ENCODE data around the gene SLC9A3.

SLC9A3 gene

DNA sequence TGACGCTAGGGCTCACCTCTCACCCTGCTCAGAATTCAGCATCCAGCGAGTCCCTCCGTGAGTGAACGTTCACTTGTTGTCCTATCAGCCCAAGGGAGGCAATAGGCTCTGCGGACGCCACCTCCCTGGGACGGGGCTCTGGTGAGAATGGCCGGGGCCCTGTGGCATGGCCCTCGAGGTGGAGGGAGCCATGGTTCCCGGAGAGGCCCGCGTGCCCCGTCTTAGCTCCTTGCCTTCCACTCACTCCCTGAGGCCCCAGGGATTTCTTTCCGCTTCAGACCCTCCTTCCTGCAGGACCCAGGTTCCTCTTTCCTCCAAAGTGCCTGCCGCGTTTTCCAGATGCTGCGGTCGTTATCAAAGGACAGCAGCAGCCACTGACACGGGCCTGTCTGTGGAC, 59.8 kb downstream of the SLC9A3 start:
- TF ChIP-seq CTCF (IDR thresholded peaks at IDR 0.05; ENCODE audit: low read depth, low read length, missing control alignments), result no peak
- in situ Hi-C loops (cut with HindIII; ENCODE audit: low sequenced_read_pairs), result no loop called here
- no peak overlapping the region for H3K4me3 ChIP-seq (ENCODE audit: low read depth, low read length)
- DNase-seq (ENCODE audit: low read depth), result no peak

DNA sequence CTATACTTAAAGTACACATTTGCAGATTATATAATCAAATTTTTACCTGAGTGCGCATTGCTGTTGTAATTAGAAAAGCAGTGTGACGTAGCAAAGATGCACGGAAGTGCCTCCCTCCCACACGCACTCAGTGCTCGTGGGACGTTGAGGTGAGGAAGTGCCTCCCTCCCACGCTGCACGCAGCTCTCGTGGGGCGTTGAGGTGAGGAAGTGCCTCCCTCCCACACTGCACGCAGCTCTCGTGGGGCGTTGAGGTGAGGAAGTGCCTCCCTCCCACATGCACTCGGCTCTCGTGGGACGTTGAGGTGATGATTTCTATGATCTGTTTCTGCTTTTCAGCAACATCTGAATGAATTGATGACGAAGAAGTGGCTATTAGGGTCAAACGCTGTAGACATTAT, 60.3 kb downstream of the SLC9A3 start:
- H3K4me3 ChIP-seq (ENCODE audit: low read depth, low read length), result no peak overlapping the region
- no peak for TF ChIP-seq CTCF (IDR thresholded peaks at IDR 0.05; ENCODE audit: low read depth, low read length, missing control alignments)
- DNase-seq (ENCODE audit: low read depth), result no peak
- in situ Hi-C loops (cut with HindIII; ENCODE audit: low sequenced_read_pairs), result no loop called here

DNA sequence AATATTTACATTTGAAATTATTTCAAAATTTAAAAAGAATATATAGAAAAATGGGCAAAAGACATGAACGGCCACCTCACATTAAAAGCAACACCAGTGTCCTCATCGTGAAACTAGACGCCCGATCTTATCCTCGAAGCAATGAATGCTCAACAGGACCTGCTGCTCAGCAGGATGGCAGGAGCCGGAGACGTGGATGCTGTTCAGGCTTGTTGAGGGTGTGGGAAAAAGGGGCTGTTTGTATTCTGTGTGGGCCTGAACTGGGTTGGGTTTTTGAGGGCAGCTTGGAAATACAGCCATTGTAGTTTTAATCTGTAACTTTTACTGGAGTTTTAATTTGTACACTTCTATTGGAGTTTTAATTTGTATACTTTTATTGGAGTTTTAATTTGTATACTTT, 60.9 kb downstream of the SLC9A3 start:
- no peak for TF ChIP-seq CTCF (IDR thresholded peaks at IDR 0.05; ENCODE audit: low read depth, low read length, missing control alignments)
- no peak overlapping the region for H3K4me3 ChIP-seq (ENCODE audit: low read depth, low read length)
- no peak for DNase-seq (ENCODE audit: low read depth)
- in situ Hi-C loops (cut with HindIII; ENCODE audit: low sequenced_read_pairs), result no loop called here

DNA sequence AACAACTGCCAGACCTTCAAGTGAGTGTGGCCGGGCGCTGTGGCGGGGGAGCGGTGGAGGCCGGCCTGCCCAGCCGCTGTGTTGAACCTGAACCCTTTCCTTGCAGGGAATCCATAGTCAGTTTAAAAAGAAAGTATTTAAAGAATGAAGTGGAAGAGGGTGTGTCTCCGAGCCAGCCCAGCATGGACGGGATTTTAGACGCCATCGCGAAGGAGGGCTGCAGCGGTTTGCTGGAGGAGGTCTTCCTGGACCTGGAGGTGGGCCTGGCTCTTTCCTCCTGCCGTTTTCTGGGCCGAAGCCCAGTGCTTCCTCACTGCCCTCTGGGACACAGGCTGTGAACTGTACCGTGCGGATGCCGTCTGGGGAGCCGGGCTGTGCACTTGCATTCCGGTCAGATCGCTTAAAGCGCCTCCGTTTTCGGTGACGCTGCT, 62.2 kb downstream of the SLC9A3 start:
- TF ChIP-seq CTCF (IDR thresholded peaks at IDR 0.05; ENCODE audit: low read depth, low read length, missing control alignments), result no peak
- DNase-seq (ENCODE audit: low read depth), result no peak
- in situ Hi-C loops (cut with HindIII; ENCODE audit: low sequenced_read_pairs), result no loop called here
- H3K4me3 ChIP-seq (ENCODE audit: low read depth, low read length), result no peak overlapping the region

GRCh38 chr5:460273-460625, 64.0 kb downstream of the SLC9A3 start:
- no peak for TF ChIP-seq CTCF (IDR thresholded peaks at IDR 0.05; ENCODE audit: low read depth, low read length, missing control alignments)
- DNase-seq (ENCODE audit: low read depth), result no peak
- H3K4me3 ChIP-seq (ENCODE audit: low read depth, low read length), result no peak overlapping the region
- in situ Hi-C loops (cut with HindIII; ENCODE audit: low sequenced_read_pairs), result no loop called here

- no peak overlapping the region for H3K4me3 ChIP-seq (ENCODE audit: low read depth, low read length)
- no peak for DNase-seq (ENCODE audit: low read depth)
- no peak for TF ChIP-seq CTCF (IDR thresholded peaks at IDR 0.05; ENCODE audit: low read depth, low read length, missing control alignments)
- in situ Hi-C loops (cut with HindIII; ENCODE audit: low sequenced_read_pairs), result no loop called here
These were observed 64.5 kb downstream of the SLC9A3 start for GRCh38 chr5:459562-460272.

Measured in astrocyte of the cerebellum (primary cell).